Left hindlimb (tissue), 1 donor: ENCODE data around the gene LRRFIP2.

ENCODE experiments used
- DNase-seq: peaks from one replicate; pipeline ENCODE4 v3.0.0-alpha.2; 2018

Gene LRRFIP2

GRCh38 chr3:37017683-37018082, 156.7 kb downstream of the LRRFIP2 start:
- no peak for DNase-seq

GRCh38 chr3:37016903-37017302, 157.5 kb downstream of the LRRFIP2 start:
- DNase-seq, result no peak

GRCh38 chr3:37015642-37016041, 158.7 kb downstream of the LRRFIP2 start:
- no peak for DNase-seq

- DNase-seq, result no peak
These were observed 159.8 kb downstream of the LRRFIP2 start for GRCh38 chr3:37014620-37015019.
